ENCODE data around the gene HSD3B7. TPM values are rescaled to one million over a fixed set of nuclear protein-coding genes. Genes with fewer than 3 reads are reported as not detected.
"Not testable (repeated sequence)": the region's sequence is repeated elsewhere in the genome, so short reads cannot be mapped to it uniquely, and the experiment has no call there.

The HSD3B7 gene
- total and polyA plus RNA-seq, 10 donors = 5.3 to 24.5 (median 18.1) TPM

GRCh38 chr16:31016018-31016417 is 31.0 kb downstream of the HSD3B7 start:
- intact Hi-C loops (cut with DNase I; ENCODE audit: low total_unique reads) = no loop called here
- H3K27me3 ChIP-seq (replicated peaks in 1 of 7) = peaks cover 0 to 23% (median 8%) of the 10 kb centered on the region in 7 donors
- TF ChIP-seq, protein P1, sequence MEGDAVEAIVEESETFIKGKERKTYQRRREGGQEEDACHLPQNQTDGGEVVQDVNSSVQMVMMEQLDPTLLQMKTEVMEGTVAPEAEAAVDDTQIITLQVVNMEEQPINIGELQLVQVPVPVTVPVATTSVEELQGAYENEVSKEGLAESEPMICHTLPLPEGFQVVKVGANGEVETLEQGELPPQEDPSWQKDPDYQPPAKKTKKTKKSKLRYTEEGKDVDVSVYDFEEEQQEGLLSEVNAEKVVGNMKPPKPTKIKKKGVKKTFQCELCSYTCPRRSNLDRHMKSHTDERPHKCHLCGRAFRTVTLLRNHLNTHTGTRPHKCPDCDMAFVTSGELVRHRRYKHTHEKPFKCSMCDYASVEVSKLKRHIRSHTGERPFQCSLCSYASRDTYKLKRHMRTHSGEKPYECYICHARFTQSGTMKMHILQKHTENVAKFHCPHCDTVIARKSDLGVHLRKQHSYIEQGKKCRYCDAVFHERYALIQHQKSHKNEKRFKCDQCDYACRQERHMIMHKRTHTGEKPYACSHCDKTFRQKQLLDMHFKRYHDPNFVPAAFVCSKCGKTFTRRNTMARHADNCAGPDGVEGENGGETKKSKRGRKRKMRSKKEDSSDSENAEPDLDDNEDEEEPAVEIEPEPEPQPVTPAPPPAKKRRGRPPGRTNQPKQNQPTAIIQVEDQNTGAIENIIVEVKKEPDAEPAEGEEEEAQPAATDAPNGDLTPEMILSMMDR (IDR thresholded peaks at IDR 0.05 in 8 of 11, conservative IDR thresholded peaks at IDR 0.05 in 3 of 11) = no peak
- TF ChIP-seq POLR2A (IDR thresholded peaks at IDR 0.05) (no peak), POLR2AphosphoS5 (IDR thresholded peaks at IDR 0.05) (no peak)
- H3K4me3 ChIP-seq = no peak overlapping the region
- 62 to 76% (median 73%) methylated on average over 6 of the region's 6 CpGs for WGBS, 5 donors
- H3K36me3 ChIP-seq = no peaks in the 10 kb centered on the region
- H3K4me1 ChIP-seq = peaks cover 0 to 8% (median under 1%) of the 10 kb centered on the region in 6 donors
- H3K27ac ChIP-seq = peak overlapping the region in 3 of 8 donors; percentile 27 to 43 (median 40)
- H3K9me3 ChIP-seq = no peaks in the 10 kb centered on the region
- no peak for DNase-seq

- H3K27me3 ChIP-seq (replicated peaks in 1 of 7); H3K9me3 ChIP-seq; H3K27ac ChIP-seq; H3K4me3 ChIP-seq; DNase-seq; intact Hi-C loops (cut with DNase I; ENCODE audit: low total_unique reads); H3K36me3 ChIP-seq: not testable (repeated sequence)
- H3K4me1 ChIP-seq = peaks cover 0 to 10% (median 0%) of the 10 kb centered on the region in 6 donors
- WGBS, 5 donors = 92 to 99% (median 93%) methylated on average over 10 of the region's 10 CpGs
Measured at GRCh38 chr16:31017756-31018155, 32.7 kb downstream of the HSD3B7 start.

DNA sequence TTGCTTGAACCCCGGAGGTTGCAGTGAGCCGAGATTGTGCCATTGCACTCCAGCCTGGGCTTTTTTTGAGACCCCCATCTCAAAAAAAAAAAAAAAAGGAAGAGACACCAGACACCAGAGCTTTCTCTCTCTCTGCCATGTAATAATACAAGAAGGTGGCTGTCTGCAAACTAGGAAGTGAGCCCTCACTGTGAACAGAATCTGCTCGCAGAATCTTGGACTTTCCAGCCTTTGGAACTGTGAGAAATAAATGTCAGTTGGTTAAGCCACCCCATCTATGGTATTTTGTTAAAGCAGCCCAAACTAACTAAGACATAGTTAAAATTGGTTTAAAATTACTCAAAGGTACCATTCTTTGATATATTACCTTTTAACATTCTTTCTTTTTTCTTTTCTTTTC is 35.5 kb downstream of the HSD3B7 start:
- H3K27me3 ChIP-seq (replicated peaks in 1 of 7) = peaks cover 0 to under 1% (median 0%) of the 10 kb centered on the region in 7 donors
- no peaks in the 10 kb centered on the region for H3K36me3 ChIP-seq
- WGBS, 5 donors = 88 to 93% (median 92%) methylated on average over 3 of the region's 3 CpGs
- no peak for TF ChIP-seq POLR2AphosphoS5 (IDR thresholded peaks at IDR 0.05)
- TF ChIP-seq, protein P1 (IDR thresholded peaks at IDR 0.05 in 8 of 11, conservative IDR thresholded peaks at IDR 0.05 in 3 of 11) = no peak
- TF ChIP-seq POLR2A (IDR thresholded peaks at IDR 0.05) = no peak
- no peak for DNase-seq
- no peak overlapping the region for H3K27ac ChIP-seq
- intact Hi-C loops (cut with DNase I; ENCODE audit: low total_unique reads) = no loop called here
- H3K9me3 ChIP-seq = no peaks in the 10 kb centered on the region
- peaks cover 0 to 26% (median 12%) of the 10 kb centered on the region in 6 donors for H3K4me1 ChIP-seq
- no peak overlapping the region for H3K4me3 ChIP-seq

DNA sequence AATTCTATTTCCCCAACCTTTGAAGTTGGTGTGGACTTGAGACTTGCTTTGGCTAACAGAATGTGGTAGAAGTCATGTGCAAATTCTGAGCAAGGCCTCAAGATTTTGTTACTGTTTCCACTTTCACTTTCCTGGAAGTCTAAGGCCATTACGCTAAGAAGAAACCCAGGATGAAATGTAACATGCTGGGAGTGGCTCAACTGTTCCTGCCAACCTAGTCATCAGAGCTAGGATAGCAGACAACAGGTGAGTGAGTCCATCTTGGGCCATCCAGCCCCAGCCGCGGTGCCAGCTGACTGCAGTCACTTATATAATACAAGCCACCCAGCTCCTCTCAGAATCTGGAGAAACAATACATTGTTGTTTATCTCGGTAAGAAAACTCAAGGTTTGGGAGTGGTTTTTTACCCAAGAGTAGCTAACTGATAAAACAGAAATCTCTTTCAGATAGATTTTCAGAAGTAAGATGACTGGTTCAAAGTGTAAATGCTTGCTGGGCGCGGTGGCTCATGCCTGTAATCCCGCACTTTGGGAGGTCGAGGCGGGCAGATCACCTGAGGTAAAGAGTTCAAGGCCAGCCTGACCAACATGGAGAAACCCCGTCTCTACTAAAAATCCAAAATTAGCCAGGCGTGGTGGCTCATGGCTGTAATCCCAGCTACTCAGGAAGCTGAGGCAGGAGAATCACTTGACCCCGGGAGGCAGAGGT is 37.7 kb downstream of the HSD3B7 start:
- DNase-seq = no peak
- Histone ChIP-seq H3K9me3 (no peaks in the 10 kb centered on the region), H3K27me3 (replicated peaks in 1 of 7) (no peaks in the 10 kb centered on the region), H3K36me3 (no peaks in the 10 kb centered on the region), H3K4me3 (no peak overlapping the region), H3K27ac (peak overlapping the region; percentile 15 to 83 (median 62)), H3K4me1 (peaks cover 0 to 27% (median 16%) of the 10 kb centered on the region in 6 donors)
- intact Hi-C loops (cut with DNase I; ENCODE audit: low total_unique reads) = no loop called here
- 63 to 83% (median 78%) methylated on average over 12 of the region's 12 CpGs for WGBS, 5 donors
- TF ChIP-seq POLR2A (IDR thresholded peaks at IDR 0.05) = no peak
- TF ChIP-seq POLR2AphosphoS5 (IDR thresholded peaks at IDR 0.05) = peak in 2 of 3 donors; percentile 30 to 47
- TF ChIP-seq, protein P1 (IDR thresholded peaks at IDR 0.05 in 8 of 11, conservative IDR thresholded peaks at IDR 0.05 in 3 of 11) = no peak

Data from spleen (tissue), 11 donors.